Activated T-helper 1 cell treated with Interleukin-2 at 50 U/mL for 16 hours (primary cell): ENCODE measurements around the gene SMARCA4.

Experiments
- DNase-seq: peaks from one replicate; pipeline ENCODE4 v3.0.0-alpha.2; 2020; ENCODE audit warnings: low read depth

Gene SMARCA4

DNA sequence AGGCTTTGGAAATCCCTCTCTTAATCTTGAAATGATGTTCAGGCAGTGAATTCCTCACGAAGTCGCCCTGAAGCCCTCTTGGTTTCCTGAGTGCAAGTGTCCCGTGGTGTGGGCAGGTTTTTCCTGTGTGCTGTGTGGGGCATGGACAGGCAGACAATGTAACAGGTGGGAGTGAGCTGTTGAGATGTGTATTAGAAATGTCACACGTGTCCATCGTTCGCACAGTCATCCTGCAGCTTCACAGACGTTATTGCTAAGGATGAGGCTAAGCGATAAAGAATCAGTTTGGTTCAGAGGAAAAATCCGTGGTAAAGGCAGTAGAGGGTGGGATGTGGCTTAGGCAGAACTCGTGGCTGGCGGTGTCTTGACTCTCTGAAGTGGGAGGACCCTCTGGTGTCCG, 51.7 kb downstream of the SMARCA4 start:
- no peak for DNase-seq

DNA sequence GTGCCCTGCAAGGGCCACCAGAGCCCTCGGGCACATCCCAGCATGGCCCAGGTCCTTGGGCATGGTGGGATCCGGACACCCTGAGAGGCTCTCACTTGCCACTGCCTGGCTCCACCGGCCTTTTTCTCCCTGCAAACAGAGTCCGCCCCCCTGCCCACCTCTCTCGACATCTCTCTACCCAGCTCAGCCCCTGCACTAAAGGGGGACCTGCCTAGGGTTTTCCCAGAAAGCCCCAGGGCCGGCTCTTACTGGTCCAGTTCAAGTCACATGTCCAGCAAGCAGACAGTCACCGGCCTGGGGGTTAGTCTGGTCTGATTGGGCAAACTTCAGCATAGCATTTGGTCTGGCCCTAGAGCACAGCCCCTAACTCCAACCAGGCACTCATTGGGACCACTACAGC, 52.9 kb downstream of the SMARCA4 start:
- no peak for DNase-seq

DNA sequence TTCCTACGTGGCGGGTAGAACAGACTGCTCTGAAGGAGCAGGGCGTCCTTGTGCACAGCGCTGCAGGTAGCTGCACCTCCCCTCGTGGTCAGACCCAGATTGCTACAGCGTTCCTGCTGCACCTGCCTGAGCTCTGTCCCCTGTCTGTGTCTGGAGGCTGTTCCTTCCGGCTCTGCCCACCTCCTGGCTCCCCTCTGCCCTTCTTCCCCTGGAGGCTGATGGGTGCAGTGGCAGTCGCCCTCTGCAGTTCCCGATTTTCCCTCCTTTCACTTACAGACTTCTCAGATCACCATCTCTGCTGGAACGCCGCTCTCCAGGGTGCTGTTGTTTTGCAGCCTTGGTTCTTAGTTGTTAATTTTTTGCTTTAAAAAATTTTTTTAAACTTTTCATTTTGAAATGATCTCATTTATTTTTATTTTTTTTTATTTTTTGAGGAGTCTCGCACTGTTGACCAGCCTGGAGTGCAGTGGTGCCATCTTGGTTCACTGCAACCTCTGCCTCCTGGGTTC, 53.6 kb downstream of the SMARCA4 start:
- no peak for DNase-seq

DNA sequence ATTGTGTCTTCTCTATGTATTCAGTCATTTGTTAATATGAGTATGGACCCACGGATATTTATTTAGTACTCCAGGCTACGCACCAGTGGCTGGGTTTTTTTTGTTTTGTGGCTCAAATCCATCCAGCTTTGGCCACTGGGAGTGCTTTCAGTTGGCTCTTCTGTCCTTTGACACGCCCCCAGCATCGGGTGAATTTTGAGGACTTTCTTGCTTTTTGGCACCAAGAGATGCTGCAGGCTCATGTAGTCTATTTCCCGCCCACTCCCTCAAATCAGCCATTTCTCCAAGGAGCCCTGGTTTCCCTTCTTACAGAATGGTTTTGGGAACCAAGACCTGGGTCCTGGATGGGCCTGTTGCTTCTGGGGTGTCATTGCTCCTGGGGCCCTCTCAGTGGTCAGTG, 55.8 kb downstream of the SMARCA4 start:
- no peak for DNase-seq

DNA sequence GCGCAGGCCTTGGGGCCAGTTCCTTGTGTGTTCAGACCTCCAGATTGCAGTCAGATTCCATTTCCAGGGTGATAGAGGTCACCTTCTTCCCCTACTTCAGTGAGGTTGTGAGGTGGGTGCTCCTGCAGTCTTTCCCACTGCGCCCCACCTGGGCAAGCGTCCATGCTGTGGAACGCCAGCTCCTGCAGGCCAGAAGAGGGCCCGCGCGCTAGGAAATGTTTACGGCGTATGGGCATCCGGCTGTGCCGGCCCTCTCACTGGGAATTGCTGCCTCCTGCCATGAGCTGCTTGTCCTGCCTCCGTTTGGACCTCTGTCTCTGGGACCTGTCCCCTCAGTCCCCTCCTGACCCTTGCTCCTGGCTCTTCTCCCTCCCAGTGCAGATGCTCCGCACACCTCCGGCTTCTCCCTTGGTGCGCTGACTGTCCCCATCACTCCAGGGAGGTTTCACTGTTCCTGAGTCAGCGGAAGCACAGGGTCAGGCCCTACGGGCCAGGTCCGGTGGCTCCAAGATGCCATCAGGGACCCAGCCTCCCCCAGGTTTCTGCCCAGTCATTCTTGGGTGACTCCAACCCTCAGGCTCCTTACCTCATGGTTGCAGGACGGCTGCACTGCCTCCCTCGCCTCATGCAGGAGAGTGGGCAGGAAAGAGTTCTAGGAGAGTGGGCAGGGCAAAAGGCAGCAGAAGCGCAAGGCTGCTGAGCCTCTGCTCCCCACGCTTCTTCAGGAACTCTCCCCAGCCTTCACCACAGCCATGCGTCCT, 56.6 kb downstream of the SMARCA4 start:
- DNase-seq: no peak

DNA sequence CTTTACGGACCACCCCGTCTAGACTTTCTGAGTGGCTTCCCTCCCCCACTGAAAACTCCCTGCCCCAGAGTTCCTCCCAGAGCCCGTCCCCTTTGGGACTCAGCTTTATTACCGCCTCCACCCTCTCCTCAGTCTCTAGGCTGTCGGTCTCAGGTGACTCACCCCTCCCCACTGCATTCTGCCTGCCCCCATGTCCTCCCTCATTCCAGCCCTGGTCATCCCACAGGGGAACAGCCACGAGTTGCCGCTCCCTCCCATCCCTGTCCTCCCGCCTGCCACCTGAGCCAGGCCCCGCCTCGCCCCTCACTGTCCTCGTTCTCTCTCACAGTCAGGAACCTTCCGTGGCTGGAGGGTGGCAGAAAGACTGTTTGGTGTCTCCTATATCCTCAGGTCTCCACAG, 57.3 kb downstream of the SMARCA4 start:
- no peak for DNase-seq

DNA sequence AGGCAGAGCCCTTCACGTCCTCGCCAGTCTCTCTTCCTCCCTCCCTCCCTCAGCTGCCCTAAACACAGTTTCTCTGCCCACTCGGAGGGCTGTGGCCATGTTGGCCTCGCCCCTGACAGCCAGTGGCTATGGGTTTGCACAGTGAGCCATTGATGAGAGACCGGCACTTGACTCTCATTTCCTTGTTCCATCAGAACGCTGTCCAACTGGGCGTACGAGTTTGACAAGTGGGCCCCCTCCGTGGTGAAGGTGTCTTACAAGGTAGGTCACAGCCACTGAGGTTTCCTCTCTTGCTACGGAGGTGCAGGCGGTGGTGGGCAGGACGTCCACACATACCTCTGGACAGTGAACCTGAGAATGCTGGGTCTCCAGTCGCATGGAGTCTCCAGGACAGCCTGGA, 57.9 kb downstream of the SMARCA4 start:
- no peak for DNase-seq

DNA sequence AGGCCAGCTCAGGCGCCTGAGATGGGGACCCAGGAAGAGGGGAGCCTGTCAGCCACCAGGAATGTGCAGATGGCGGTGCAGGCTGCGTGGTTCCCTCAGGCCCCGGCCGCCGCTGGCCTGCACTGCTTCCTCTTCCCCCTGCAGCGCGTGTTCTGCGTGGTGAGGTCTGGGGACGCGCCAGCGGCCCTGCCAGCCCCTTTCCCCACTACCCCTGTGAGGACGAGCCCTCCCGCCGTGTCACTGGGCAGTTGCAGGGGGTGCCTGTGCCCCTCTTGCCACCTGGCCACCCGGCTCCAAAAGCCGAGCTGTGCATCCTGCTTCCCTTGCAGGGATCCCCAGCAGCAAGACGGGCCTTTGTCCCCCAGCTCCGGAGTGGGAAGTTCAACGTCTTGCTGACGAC, 58.4 kb downstream of the SMARCA4 start:
- DNase-seq: no peak

DNA sequence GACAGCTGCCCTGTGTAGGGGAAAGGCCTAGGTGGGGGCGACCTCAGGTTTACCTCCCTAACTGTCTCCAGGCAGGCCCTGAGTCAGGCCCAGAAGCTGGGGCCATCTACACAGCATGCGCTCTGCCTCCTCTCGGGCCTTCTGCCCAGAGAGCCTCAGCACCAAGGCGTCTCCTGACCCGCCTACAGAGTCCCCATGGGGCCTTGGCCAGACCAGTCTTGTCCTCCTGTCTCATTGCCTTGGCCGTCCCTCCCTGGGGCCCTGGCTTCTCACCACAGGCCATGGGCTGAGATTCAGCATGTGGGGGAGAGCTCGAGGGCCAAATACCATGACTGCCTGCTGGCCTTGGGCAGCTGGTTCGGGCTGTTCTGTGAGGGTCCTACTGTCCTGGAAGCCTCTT, 59.0 kb downstream of the SMARCA4 start:
- DNase-seq: no peak

DNA sequence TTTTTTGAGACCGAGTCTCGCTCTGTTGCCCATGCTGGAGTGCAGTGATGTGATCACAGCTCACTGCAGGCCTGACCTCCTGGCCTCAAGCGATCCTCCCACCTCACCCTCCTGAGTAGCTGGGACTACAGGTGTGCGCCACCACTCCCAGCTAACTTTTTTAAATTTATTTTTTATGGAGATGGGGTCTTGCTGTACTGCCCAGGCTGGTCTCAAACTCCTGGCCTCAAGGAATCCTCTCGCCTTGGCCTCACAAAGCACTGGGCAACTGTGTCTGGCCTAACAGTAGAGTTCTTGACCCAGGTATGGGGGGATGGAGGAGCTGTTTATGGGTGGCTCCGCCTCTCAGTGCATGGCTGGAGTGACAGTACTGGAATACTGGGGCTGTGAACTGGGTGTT, 59.6 kb downstream of the SMARCA4 start:
- DNase-seq: no peak

DNA sequence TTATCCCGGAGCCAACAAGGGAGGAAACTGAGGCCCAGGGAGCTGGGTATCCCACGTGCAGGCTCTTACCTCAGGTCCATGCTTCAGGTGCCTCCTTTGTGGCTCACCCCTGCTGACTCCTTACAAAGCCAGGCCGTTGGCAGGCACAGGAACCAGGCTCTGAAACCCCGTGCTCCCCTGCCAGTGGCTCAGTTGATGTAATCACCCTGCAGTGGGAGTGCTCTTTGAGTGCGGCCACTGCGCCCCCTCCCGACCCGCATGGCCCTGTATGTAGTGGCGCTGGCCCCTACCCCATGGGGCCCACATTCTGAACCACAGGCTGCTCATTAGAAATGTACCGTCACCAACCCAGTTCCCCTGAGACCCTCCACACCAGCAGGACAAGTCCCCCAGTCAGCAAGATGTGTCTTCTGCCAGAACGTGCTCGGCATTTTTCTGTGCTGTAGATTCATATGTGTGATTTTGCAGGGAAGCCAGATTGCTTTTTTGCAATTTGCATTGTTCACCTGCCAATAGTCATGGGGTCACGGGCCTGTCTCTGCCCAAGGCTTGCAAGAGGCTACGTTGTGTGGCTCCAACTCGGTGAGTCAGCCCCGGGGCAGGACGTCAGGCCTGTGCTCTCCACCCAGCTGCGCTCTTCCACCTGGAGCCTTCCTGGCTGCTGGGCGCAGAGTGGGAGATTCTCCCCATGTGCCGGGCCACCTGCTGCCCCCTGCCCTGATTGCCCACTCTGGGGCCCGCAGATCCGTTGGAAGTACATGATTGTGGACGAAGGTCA, 60.3 kb downstream of the SMARCA4 start:
- no peak for DNase-seq

DNA sequence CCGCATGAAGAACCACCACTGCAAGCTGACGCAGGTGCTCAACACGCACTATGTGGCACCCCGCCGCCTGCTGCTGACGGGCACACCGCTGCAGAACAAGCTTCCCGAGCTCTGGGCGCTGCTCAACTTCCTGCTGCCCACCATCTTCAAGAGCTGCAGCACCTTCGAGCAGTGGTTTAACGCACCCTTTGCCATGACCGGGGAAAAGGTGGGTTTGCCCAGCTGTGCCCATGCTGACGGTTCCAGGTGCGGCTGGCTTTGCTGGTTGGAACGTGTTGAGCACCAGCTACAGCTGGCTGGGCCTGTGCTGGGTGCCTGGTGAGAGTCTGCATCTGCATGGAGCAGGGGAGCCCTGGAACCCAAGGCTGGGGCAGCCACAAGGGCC, 60.9 kb downstream of the SMARCA4 start:
- DNase-seq: no peak

DNA sequence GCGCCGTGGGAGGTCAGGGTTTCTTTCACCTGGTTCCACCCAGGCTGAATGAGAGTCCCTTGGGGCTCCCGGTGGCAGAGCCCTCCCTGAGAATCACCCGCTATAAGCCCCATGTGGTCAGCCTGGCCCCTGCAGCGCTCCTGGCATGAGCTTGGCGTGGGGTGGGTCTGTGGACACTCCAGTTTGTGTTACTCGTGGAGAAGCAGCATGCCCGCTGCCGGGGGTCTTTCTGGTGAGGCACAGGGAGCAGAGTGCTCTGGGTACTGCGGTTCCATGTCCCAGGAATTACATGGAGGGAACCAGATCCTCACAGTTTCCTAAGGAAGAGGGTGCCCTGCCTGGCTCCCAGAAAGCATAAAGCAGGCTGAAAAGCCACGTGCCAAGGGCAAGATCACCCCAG, 62.2 kb downstream of the SMARCA4 start:
- no peak for DNase-seq

DNA sequence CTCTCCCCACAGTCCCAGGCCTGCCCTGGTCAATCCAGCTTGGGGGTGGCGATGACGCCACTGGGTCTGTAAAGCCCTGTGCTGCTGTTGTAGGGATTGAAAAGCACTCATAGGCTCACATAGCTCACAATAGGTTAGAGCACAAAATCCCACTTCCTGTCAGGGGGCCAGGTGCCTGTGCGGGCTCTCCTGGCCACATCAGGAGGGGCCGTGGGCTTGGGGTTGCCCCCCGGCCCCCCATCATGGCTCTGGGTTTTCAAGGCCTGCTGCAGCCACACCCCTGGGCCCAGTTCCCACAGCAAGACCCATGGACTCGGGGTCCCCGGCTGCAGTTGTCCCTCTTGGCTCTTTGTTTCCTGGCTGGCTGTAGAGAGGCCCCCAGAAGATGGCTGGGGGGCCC, 62.9 kb downstream of the SMARCA4 start:
- DNase-seq: no peak

DNA sequence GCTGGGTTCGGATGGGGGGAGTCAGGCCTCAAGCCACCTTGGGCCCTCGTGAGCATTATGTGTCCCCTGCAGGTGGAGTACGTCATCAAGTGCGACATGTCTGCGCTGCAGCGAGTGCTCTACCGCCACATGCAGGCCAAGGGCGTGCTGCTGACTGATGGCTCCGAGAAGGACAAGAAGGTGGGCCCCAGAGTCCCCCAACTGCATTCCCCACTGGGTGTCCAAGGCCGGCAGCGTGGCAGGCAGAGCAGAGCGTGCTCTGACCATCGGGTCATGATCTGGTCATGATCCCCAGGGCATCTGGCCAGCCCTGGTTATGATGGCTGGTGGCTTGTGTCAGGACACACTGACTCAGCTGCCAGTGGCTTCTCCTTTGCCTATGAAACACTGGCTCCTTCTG, 63.4 kb downstream of the SMARCA4 start:
- no peak for DNase-seq

DNA sequence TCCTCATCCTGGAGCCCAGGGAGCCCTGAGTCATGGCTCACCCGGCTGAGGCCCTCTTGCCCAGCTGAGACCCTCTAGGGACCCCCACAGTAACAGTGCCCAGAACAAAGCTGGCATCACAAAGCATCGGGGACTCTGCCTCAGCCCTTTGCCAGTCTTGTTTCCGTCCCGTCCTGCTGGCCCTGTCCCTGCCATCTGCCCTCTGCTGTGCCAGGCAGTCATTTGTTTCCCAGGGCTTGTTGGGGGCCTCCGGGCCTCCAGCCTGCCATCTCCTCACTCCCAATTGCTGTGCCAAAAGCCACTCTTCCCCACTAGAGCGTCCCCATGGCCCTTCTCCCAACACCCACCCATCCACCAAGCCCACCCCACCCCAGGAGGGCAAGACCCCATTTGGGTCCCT, 64.2 kb downstream of the SMARCA4 start:
- DNase-seq: no peak

DNA sequence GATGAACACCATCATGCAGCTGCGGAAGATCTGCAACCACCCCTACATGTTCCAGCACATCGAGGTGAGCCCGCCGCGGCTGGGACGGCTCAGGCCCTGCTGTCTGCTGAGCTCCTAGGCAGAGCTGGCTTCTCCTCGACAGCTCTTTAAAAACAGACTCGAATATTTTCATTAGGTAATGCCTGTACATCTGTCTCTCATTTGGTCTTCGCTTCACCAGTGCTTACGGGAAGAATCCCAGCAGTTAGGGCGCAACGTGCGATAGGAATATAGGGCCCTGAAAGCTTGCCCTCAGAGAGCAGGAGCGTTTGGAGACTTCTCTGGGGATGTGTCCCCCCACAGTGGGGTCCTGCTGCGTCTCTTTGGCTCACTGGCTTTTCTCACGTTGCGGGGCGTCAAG, 64.6 kb downstream of the SMARCA4 start:
- no peak for DNase-seq

DNA sequence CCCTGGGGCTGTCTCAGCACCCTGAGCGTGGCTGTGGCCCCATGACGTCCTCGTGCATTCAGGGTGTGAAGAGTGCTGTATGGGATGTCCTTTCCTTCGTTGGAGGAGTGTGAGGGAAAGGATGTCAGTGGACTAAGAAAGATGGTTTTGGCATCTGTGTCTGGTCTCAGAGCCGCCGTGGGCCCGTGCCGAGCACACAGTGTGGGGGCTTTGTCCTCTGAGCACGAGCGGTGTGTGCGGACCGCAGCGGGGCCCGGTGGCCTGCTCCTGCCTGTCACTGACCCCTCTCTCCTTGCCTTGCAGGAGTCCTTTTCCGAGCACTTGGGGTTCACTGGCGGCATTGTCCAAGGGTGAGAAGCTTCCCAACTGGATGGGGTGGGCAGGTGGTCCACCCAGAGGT, 65.2 kb downstream of the SMARCA4 start:
- DNase-seq: no peak

DNA sequence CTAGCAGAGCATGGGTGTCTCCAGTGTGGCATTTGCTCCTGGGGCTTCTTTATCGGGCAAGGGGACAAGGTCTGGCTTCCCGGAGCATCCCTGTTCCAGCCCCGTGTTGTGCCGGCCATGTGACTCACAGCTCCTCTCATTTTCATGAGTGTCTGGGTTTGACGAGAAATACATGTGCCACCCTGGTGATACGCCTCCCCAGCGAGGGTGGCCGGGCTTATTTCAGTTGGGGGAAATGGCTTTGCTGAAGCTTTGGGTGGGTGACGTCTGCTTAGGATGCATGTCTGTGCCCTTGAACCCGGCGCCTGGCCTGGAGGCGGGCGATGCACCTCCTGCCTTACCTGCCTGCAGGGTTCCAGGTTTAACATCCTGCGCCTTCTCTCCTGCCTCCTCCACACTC, 66.6 kb downstream of the SMARCA4 start:
- no peak for DNase-seq

DNA sequence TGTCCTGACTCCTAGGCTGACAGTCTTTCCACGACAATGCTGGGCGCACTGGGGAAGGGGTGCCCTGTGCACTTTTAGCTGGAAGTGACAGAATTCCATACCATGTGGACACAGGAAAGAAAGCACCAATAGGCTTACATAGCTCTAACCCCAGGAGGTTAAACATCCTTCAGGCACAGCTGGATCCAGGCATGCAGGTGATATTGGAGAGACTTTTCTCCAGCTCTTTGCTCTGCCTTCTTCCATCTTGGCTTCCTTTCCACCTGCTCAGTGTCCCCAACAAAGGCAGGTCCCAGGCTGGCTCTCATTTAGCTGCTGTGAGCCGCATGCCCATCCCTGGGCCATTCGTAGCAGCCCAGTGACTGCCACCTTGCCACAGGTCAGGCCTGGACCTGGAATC, 67.3 kb downstream of the SMARCA4 start:
- no peak for DNase-seq

DNA sequence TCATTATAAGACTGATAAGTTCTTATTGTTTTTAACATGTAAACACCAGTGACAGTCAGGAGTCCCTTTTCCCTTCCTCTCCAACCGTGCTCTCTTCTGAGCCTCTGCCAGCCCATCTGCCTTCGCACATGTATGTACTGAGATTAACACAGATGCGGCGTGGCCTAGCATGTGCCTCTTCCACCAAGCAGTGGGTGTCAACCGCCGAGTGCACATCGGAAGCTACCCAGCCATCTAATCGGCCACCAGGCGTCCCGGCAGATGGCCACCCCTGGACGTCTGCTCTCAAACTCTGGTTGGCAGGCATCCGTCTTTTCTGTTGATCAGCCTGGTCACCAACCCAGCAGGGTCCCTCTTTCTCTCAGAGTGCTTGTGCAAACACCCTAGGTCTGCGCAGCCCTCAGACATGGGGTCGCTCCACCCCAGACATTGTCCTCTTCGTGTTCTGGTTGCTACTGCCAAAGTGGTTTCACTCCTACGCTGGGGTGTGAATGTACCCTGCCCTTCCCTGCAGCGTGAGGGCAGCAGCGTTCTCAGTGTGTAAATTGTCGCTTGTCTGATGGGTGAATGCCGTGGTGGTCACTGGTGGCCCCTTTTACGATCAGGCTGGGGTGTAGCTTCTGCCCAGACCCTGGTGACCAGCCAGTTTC, 70.7 kb downstream of the SMARCA4 start:
- DNase-seq: no peak

DNA sequence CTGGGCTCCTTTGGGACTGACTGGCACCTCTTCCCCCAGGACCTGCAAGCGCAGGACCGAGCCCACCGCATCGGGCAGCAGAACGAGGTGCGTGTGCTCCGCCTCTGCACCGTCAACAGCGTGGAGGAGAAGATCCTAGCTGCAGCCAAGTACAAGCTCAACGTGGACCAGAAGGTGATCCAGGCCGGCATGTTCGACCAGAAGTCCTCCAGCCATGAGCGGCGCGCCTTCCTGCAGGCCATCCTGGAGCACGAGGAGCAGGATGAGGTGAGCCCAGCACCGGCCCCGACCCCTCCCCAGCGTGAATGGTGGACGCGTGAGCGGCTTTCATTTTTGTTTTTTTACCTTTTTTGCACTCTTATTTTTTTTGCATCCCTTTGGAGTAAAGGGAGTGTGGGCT, 72.4 kb downstream of the SMARCA4 start:
- no peak for DNase-seq

DNA sequence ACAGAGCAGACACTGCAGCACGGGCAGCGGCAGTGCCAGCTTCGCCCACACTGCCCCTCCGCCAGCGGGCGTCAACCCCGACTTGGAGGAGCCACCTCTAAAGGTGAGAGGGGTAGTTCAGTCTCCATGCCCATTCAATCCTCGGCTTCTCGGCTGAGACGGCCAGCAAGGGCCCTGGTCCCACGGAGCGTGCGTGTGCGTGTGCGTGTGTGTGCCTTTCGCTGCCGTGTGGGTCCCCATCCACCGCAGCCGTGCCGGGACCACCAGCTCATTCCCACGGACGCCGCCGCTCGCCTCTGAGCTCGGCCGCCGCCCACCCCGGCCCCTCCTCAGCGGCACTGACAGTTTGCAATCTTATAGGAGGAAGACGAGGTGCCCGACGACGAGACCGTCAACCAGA, 72.9 kb downstream of the SMARCA4 start:
- no peak for DNase-seq
